ENCODE results near the gene DHFR.
A peak's percentile ranks its signal among the peaks of the same experiment; 100 is the strongest.
"Not testable (repeated sequence)": the region's sequence is repeated elsewhere in the genome, so short reads cannot be mapped to it uniquely, and the experiment has no call there.

The DHFR gene

GRCh38 chr5:80654391-80655230, at the start of gene DHFR, which contains the start of gene MSH3:
Gene DHFR, minus strand, starts transcription at chr5:80654983. Its CDS starts 494 bp downstream, at chr5:80654489.
Gene MSH3, plus strand, starts transcription at chr5:80654652. Its CDS starts 76 bp downstream, at chr5:80654728.
- H3K4me3 ChIP-seq (ENCODE audit: low read depth, low read length): peak within 1 kb of the TSS; percentile 80
- peak; percentile 54 for DNase-seq (ENCODE audit: low read depth)

GRCh38 chr5:80704221-80704620, 49.4 kb upstream of the DHFR start:
- H3K4me3 ChIP-seq (ENCODE audit: low read depth, low read length): no peak overlapping the region
- no peak for DNase-seq (ENCODE audit: low read depth)

- DNase-seq (ENCODE audit: low read depth): no peak
- H3K4me3 ChIP-seq (ENCODE audit: low read depth, low read length): no peak overlapping the region
Measured at GRCh38 chr5:80703747-80704146, 49.0 kb upstream of the DHFR start.

GRCh38 chr5:80703291-80703690, 48.5 kb upstream of the DHFR start:
- no peak overlapping the region for H3K4me3 ChIP-seq (ENCODE audit: low read depth, low read length)
- no peak for DNase-seq (ENCODE audit: low read depth)

- no peak for DNase-seq (ENCODE audit: low read depth)
- no peak overlapping the region for H3K4me3 ChIP-seq (ENCODE audit: low read depth, low read length)
Measured at GRCh38 chr5:80701597-80701996, 46.8 kb upstream of the DHFR start.

GRCh38 chr5:80698369-80698768, 43.6 kb upstream of the DHFR start:
- no peak overlapping the region for H3K4me3 ChIP-seq (ENCODE audit: low read depth, low read length)
- DNase-seq (ENCODE audit: low read depth): no peak

GRCh38 chr5:80697100-80697499, 42.3 kb upstream of the DHFR start:
- DNase-seq (ENCODE audit: low read depth): no peak

GRCh38 chr5:80696450-80696849, 41.7 kb upstream of the DHFR start:
- H3K4me3 ChIP-seq (ENCODE audit: low read depth, low read length): no peak overlapping the region
- DNase-seq (ENCODE audit: low read depth): no peak

More at GRCh38 chr5:80697100-80697499, 42.3 kb upstream of the DHFR start:
- no peak overlapping the region for H3K4me3 ChIP-seq (ENCODE audit: low read depth, low read length)

GRCh38 chr5:80695666-80696065, 40.9 kb upstream of the DHFR start:
- DNase-seq (ENCODE audit: low read depth): no peak
- no peak overlapping the region for H3K4me3 ChIP-seq (ENCODE audit: low read depth, low read length)

GRCh38 chr5:80689627-80690026, 34.8 kb upstream of the DHFR start:
- no peak for DNase-seq (ENCODE audit: low read depth)
- no peak overlapping the region for H3K4me3 ChIP-seq (ENCODE audit: low read depth, low read length)

- no peak overlapping the region for H3K4me3 ChIP-seq (ENCODE audit: low read depth, low read length)
- no peak for DNase-seq (ENCODE audit: low read depth)
Measured at GRCh38 chr5:80688648-80689420, 34.1 kb upstream of the DHFR start.

- DNase-seq (ENCODE audit: low read depth): no peak
Measured at GRCh38 chr5:80686757-80687156, 32.0 kb upstream of the DHFR start.

GRCh38 chr5:80676706-80677105, 21.9 kb upstream of the DHFR start:
- DNase-seq (ENCODE audit: low read depth): no peak
- H3K4me3 ChIP-seq (ENCODE audit: low read depth, low read length): no peak overlapping the region

More at GRCh38 chr5:80686757-80687156, 32.0 kb upstream of the DHFR start:
- H3K4me3 ChIP-seq (ENCODE audit: low read depth, low read length): no peak overlapping the region

GRCh38 chr5:80672140-80672736, 17.5 kb upstream of the DHFR start:
- H3K4me3 ChIP-seq (ENCODE audit: low read depth, low read length): no peak overlapping the region
- DNase-seq (ENCODE audit: low read depth): peak; percentile 15

GRCh38 chr5:80668016-80668969, 13.5 kb upstream of the DHFR start:
- H3K4me3 ChIP-seq (ENCODE audit: low read depth, low read length): no peak overlapping the region
- DNase-seq (ENCODE audit: low read depth): no peak

- H3K4me3 ChIP-seq (ENCODE audit: low read depth, low read length): no peak overlapping the region
Measured at GRCh38 chr5:80667384-80667783, 12.6 kb upstream of the DHFR start.

GRCh38 chr5:80665057-80665456, 10.3 kb upstream of the DHFR start:
- no peak for DNase-seq (ENCODE audit: low read depth)
- H3K4me3 ChIP-seq (ENCODE audit: low read depth, low read length): no peak overlapping the region

More at GRCh38 chr5:80667384-80667783, 12.6 kb upstream of the DHFR start:
- no peak for DNase-seq (ENCODE audit: low read depth)

- no peak for DNase-seq (ENCODE audit: low read depth)
- H3K4me3 ChIP-seq (ENCODE audit: low read depth, low read length): no peak overlapping the region
Measured at GRCh38 chr5:80662108-80662507, 7.3 kb upstream of the DHFR start.

- H3K4me3 ChIP-seq (ENCODE audit: low read depth, low read length); DNase-seq (ENCODE audit: low read depth): not testable (repeated sequence)
Measured at GRCh38 chr5:80660661-80661060, 5.9 kb upstream of the DHFR start.

All from skeletal muscle cell (primary cell).